ENCODE data around the gene CSE1L.

DNA sequence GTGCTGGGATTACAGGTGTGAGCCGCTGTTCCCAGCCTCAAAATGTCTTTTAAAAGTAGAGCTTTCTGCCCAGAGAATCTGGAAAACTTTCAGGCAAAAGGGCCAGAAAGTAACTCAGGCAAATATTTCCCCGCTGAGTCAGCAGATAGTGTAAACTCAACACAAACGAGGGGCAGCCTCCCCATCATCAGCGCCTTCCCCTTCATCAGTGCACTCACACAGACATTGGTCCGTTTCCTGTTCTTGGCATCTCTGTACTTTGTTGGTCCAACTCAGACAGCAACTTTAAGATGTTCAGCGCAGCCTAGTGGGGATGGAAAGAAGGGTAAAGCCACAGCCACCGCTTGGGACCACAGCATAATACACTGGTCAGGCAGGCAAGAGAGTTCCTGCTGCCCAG, 69.5 kb downstream of the CSE1L start:
- no peak for TF ChIP-seq POLR2A (IDR thresholded peaks at IDR 0.05; ENCODE audit: borderline replicate concordance, extremely low read depth, insufficient read depth, insufficient read length)
- TF ChIP-seq CEBPB (IDR thresholded peaks at IDR 0.05; ENCODE audit: low read depth): no peak
- no peak for TF ChIP-seq ZFX (IDR thresholded peaks at IDR 0.05)
- TF ChIP-seq, protein P1, sequence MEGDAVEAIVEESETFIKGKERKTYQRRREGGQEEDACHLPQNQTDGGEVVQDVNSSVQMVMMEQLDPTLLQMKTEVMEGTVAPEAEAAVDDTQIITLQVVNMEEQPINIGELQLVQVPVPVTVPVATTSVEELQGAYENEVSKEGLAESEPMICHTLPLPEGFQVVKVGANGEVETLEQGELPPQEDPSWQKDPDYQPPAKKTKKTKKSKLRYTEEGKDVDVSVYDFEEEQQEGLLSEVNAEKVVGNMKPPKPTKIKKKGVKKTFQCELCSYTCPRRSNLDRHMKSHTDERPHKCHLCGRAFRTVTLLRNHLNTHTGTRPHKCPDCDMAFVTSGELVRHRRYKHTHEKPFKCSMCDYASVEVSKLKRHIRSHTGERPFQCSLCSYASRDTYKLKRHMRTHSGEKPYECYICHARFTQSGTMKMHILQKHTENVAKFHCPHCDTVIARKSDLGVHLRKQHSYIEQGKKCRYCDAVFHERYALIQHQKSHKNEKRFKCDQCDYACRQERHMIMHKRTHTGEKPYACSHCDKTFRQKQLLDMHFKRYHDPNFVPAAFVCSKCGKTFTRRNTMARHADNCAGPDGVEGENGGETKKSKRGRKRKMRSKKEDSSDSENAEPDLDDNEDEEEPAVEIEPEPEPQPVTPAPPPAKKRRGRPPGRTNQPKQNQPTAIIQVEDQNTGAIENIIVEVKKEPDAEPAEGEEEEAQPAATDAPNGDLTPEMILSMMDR (IDR thresholded peaks at IDR 0.05 in 2 of 3, conservative IDR thresholded peaks at IDR 0.05 in 1 of 3; ENCODE audit: borderline replicate concordance in 1 of 3, insufficient read depth in 1 of 3, low read depth in 2 of 3, low read length in 2 of 3): no peak
- TF ChIP-seq, protein P2, sequence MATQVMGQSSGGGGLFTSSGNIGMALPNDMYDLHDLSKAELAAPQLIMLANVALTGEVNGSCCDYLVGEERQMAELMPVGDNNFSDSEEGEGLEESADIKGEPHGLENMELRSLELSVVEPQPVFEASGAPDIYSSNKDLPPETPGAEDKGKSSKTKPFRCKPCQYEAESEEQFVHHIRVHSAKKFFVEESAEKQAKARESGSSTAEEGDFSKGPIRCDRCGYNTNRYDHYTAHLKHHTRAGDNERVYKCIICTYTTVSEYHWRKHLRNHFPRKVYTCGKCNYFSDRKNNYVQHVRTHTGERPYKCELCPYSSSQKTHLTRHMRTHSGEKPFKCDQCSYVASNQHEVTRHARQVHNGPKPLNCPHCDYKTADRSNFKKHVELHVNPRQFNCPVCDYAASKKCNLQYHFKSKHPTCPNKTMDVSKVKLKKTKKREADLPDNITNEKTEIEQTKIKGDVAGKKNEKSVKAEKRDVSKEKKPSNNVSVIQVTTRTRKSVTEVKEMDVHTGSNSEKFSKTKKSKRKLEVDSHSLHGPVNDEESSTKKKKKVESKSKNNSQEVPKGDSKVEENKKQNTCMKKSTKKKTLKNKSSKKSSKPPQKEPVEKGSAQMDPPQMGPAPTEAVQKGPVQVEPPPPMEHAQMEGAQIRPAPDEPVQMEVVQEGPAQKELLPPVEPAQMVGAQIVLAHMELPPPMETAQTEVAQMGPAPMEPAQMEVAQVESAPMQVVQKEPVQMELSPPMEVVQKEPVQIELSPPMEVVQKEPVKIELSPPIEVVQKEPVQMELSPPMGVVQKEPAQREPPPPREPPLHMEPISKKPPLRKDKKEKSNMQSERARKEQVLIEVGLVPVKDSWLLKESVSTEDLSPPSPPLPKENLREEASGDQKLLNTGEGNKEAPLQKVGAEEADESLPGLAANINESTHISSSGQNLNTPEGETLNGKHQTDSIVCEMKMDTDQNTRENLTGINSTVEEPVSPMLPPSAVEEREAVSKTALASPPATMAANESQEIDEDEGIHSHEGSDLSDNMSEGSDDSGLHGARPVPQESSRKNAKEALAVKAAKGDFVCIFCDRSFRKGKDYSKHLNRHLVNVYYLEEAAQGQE (IDR thresholded peaks at IDR 0.05; ENCODE audit: low read depth): no peak
- no peak for TF ChIP-seq YY1 (IDR thresholded peaks at IDR 0.05; ENCODE audit: extremely low read depth, insufficient replicate concordance, low read depth, low read length)
